Nephron (organoid): ENCODE measurements around the gene TMEM128.
"Not testable (repeated sequence)": the region's sequence is repeated elsewhere in the genome, so short reads cannot be mapped to it uniquely, and the experiment has no call there.

Source experiments
- H3K27ac Mint-ChIP-seq, 3 experiments: 2 replicates each; pipeline ENCODE4 v1.8.0; 2020; ENCODE audit warnings: mixed read lengths in 3 of 3, mild to moderate bottlenecking in 2 of 3, moderate library complexity in 1 of 3
- H3K27me3 Mint-ChIP-seq: 2 replicates; pipeline ENCODE4 v1.8.0; 2021; ENCODE audit warnings: low read depth, mild to moderate bottlenecking, moderate library complexity, mixed read lengths
- H3K36me3 Mint-ChIP-seq: 2 replicates; pipeline ENCODE4 v1.8.0; 2020; ENCODE audit warnings: low read depth, mixed read lengths
- H3K4me1 Mint-ChIP-seq: 2 replicates; pipeline ENCODE4 v1.8.0; 2020; ENCODE audit warnings: mixed read lengths
- H3K4me3 Mint-ChIP-seq, 3 experiments: 2 replicates each; pipeline ENCODE4 v1.8.0; 2020; ENCODE audit warnings: mild to moderate bottlenecking in 3 of 3, mixed read lengths in 3 of 3, moderate library complexity in 2 of 3
- H3K9me3 Mint-ChIP-seq: 2 replicates; pipeline ENCODE4 v1.8.0; 2020; ENCODE audit warnings: mixed read lengths
- TF ChIP-seq, protein P1 (sequence below), 3 experiments: fragments of 200-600 bp; sonication (generic); IDR thresholded peaks; one replicate each; pipeline ENCODE4 v1.5.0; 2021; ENCODE audit warnings: antibody characterized with exemption in 3 of 3; ENCODE audit not compliant: unreplicated experiment in 3 of 3

Gene TMEM128

GRCh38 chr4:4200624-4201023, 47.4 kb downstream of the TMEM128 start:
- Mint-ChIP-seq H3K36me3 (no peaks in the 10 kb centered on the region), H3K4me3 (no peak overlapping the region), H3K9me3 (no peaks in the 10 kb centered on the region), H3K4me1 (no peaks in the 10 kb centered on the region), H3K27ac (no peak overlapping the region), H3K27me3 (peaks cover 28% of the 10 kb centered on the region)
- TF ChIP-seq, protein P1, sequence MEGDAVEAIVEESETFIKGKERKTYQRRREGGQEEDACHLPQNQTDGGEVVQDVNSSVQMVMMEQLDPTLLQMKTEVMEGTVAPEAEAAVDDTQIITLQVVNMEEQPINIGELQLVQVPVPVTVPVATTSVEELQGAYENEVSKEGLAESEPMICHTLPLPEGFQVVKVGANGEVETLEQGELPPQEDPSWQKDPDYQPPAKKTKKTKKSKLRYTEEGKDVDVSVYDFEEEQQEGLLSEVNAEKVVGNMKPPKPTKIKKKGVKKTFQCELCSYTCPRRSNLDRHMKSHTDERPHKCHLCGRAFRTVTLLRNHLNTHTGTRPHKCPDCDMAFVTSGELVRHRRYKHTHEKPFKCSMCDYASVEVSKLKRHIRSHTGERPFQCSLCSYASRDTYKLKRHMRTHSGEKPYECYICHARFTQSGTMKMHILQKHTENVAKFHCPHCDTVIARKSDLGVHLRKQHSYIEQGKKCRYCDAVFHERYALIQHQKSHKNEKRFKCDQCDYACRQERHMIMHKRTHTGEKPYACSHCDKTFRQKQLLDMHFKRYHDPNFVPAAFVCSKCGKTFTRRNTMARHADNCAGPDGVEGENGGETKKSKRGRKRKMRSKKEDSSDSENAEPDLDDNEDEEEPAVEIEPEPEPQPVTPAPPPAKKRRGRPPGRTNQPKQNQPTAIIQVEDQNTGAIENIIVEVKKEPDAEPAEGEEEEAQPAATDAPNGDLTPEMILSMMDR (IDR thresholded peaks at IDR 0.05; ENCODE audit: unreplicated experiment in 3 of 3) = no peak

- TF ChIP-seq, protein P1 (IDR thresholded peaks at IDR 0.05; ENCODE audit: unreplicated experiment in 3 of 3) = no peak
- no peak overlapping the region for H3K4me3 Mint-ChIP-seq
- no peaks in the 10 kb centered on the region for H3K9me3 Mint-ChIP-seq
- H3K27ac Mint-ChIP-seq = no peak overlapping the region
- no peaks in the 10 kb centered on the region for H3K36me3 Mint-ChIP-seq
- H3K27me3 Mint-ChIP-seq = peaks cover 33% of the 10 kb centered on the region
- H3K4me1 Mint-ChIP-seq = no peaks in the 10 kb centered on the region
Observed at GRCh38 chr4:4195354-4195753, 52.7 kb downstream of the TMEM128 start.

DNA sequence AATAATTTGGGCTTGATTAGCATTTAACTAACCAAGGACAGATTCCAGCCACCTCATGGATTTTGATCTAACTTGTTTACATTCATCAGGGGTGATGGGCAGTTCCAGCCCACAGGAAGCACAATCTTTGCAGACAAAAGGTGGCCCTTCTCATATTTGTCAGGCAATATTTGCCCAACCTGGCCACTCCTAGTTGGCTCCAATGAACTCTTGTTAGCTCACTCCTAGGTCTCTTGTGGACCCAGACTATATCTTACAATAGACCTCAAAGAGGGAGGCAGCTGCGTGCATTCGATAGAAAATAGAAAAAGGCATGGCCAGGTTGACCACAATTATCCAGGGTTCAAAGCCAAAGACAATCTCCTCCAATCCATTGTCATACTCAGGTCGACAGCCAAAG, 59.5 kb downstream of the TMEM128 start:
- not testable (repeated sequence) for H3K9me3 Mint-ChIP-seq, H3K36me3 Mint-ChIP-seq, H3K27ac Mint-ChIP-seq, H3K4me1 Mint-ChIP-seq, H3K4me3 Mint-ChIP-seq
- peaks cover 42% of the 10 kb centered on the region for H3K27me3 Mint-ChIP-seq
